ENCODE results near the gene PCYT2. TPM values are rescaled to one million over a fixed set of nuclear protein-coding genes. Genes with fewer than 3 reads are reported as not detected.

The PCYT2 gene
- total RNA-seq, 1 experiment from 2014 or later = 51.5 TPM

DNA sequence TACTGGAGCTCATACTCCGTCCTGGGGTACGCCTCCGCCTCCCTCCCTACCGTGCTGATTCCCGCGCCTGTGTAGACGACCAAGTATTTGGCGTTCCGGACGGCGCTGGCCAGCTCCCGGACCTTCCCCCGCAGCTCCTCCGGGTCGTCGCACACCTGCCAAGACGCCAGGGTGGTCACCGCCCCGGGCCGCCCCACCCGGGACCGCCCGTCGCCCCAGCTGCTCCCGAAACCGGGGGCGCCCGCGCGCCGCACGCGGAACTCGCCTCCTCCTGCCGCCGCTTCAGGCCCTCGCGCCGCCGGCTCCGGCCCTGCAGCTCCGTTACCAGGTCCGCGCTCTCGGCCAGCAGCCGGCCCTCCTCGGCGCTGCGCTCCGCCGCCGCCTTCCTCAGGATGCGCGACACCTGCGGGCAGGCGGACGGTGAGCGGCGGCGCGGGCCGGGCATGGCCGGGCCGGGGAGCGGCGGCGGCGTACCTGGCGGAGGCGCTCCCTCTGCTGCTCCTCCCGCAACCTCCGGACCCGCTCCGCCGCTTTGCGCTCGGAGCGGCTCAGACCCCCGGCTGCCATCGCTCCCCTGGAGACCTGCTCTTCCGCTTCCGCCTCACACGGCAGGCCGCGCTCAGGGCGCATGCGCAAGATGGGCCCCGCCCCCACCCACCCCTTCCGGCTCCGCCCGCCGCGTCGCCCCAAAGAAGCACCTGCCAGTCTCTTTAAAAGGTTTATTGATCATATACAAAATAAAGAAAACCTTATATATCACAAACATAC lies 6.5 kb upstream of the PCYT2 start, which contains the start of gene SIRT7:
TSS of gene SIRT7 (minus strand) at position 612 of the 768 bp plus-strand sequence. CDS start at position 567, 45 bp downstream.
- Histone ChIP-seq H3K27ac (ENCODE audit: low read depth, low read length) (peak within 1 kb of the TSS; percentile 90), H4K20me1 (ENCODE audit: insufficient read depth) (no peaks in the 10 kb centered on the region), H3K4me3 (replicated peaks in 1 of 2; ENCODE audit: low read depth in 1 of 2, low read length in 2 of 2) (peak within 1 kb of the TSS; percentile 66 to 67), H3K27me3 (ENCODE audit: insufficient read depth, low read length) (no peaks in the 10 kb centered on the region), H3K9me3 (ENCODE audit: control insufficient read depth in 1 of 2, insufficient read depth in 1 of 2, low read depth in 1 of 2, low read length in 2 of 2) (no peaks in the 10 kb centered on the region), H2AFZ (ENCODE audit: low read depth, low read length, poor library complexity, severe bottlenecking) (no peak within 1 kb of the TSS), H3K4me1 (ENCODE audit: control insufficient read depth in 1 of 2, insufficient read depth in 2 of 2, low read length in 2 of 2) (peaks cover 25 to 46% of the 10 kb centered on the region in 2 experiments), H3K79me2 (ENCODE audit: insufficient read depth, low read length) (peaks cover 79% of the 10 kb centered on the region), H3K9me2 (ENCODE audit: insufficient read depth) (no peaks in the 10 kb centered on the region), H3K9ac (ENCODE audit: low read length) (peak within 1 kb of the TSS; percentile 88), H3K4me2 (ENCODE audit: low read length) (peak within 1 kb of the TSS; percentile 82), H3K36me3 (ENCODE audit: control insufficient read depth in 1 of 2, insufficient read depth in 2 of 2, low read length in 2 of 2) (peaks cover 36 to 66% of the 10 kb centered on the region in 2 experiments; a peak in 3 of 4 replicates)
- peak; percentile 39 for DNase-seq (ENCODE audit: low read depth, low spot score)
- POLR2A ChIA-PET = interaction anchor here (1.0 to 1.2 kb wide), 2 partner anchors 9 to 49 kb away, joined by 3 to 7 read pairs; no protein-coding TSS in a partner anchor
- ATAC-seq = peak; percentile 75
- no TSS peak for BruUV-seq (replicated peaks)
- intact Hi-C loops (cut with micrococcal nuclease) = no loop called here
- CTCF ChIA-PET = interaction anchor here (1.1 kb wide), 1 partner anchor 10 kb away, joined by 5 read pairs; the partner anchor contains the start of gene MAFG
- RAD21 ChIA-PET (ENCODE audit: low non-redundant PET in 1 of 2, low total read pairs in 2 of 2, uncharacterized antibody in 2 of 2, unreplicated experiment in 2 of 2) = no interaction called here
- TF ChIP-seq SIN3A (IDR thresholded peaks at IDR 0.05; ENCODE audit: low read depth) = peak; percentile 70; the same call in 1 of the 2 replicates
- no peak for TF ChIP-seq REST (IDR thresholded peaks at IDR 0.05; ENCODE audit: low read depth)
- peak; percentile 78 for TF ChIP-seq YY1 (IDR thresholded peaks at IDR 0.05; ENCODE audit: extremely low read depth, insufficient replicate concordance, low read depth, low read length)
- TF ChIP-seq, protein P1, sequence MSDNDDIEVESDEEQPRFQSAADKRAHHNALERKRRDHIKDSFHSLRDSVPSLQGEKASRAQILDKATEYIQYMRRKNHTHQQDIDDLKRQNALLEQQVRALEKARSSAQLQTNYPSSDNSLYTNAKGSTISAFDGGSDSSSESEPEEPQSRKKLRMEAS (IDR thresholded peaks at IDR 0.05) = no peak; the same call in 1 of the 2 replicates
- TF ChIP-seq FOSL1 (IDR thresholded peaks at IDR 0.05; ENCODE audit: low read depth) = no peak
- TF ChIP-seq POLR2A (IDR thresholded peaks at IDR 0.05; ENCODE audit: borderline replicate concordance, extremely low read depth, insufficient read depth, insufficient read length) = peak; percentile 36
- no peak for TF ChIP-seq SRF (IDR thresholded peaks at IDR 0.05; ENCODE audit: low read depth)
- TF ChIP-seq, protein P2, sequence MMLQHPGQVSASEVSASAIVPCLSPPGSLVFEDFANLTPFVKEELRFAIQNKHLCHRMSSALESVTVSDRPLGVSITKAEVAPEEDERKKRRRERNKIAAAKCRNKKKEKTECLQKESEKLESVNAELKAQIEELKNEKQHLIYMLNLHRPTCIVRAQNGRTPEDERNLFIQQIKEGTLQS (IDR thresholded peaks at IDR 0.05) = no peak
- TF ChIP-seq EZH2phosphoT487 (IDR thresholded peaks at IDR 0.05; ENCODE audit: borderline replicate concordance) = no peak
- TF ChIP-seq SP1 (IDR thresholded peaks at IDR 0.05; ENCODE audit: low read depth) = peak; percentile 52; the same call in 1 of the 2 replicates
- TF ChIP-seq ZBTB33 (IDR thresholded peaks at IDR 0.05; ENCODE audit: extremely low read depth, insufficient replicate concordance, low read length) = no peak
- TF ChIP-seq EGR1 (IDR thresholded peaks at IDR 0.05; ENCODE audit: low read depth) = no peak
- no peak for TF ChIP-seq EZH2 (IDR thresholded peaks at IDR 0.05)
- peak; percentile 92 for TF ChIP-seq POLR2AphosphoS5 (IDR thresholded peaks at IDR 0.05; ENCODE audit: low read depth, low read length)
- no peak for TF ChIP-seq TCF7L2 (IDR thresholded peaks at IDR 0.05; ENCODE audit: borderline replicate concordance, extremely low read depth, insufficient read depth, insufficient read length)
- TF ChIP-seq JUND (IDR thresholded peaks at IDR 0.05) = no peak
- peak; percentile 67; the same call in 1 of the 2 replicates for TF ChIP-seq ZFX (IDR thresholded peaks at IDR 0.05)
- TF ChIP-seq CEBPB (IDR thresholded peaks at IDR 0.05; ENCODE audit: low read depth) = no peak
- no peak for TF ChIP-seq RAD21 (IDR thresholded peaks at IDR 0.05; ENCODE audit: low read depth)
- TF ChIP-seq ZNF274 (IDR thresholded peaks at IDR 0.05; ENCODE audit: low read depth, low read length) = no peak
- TF ChIP-seq CBX3 (IDR thresholded peaks at IDR 0.05; ENCODE audit: low read depth) = no peak
- TF ChIP-seq ELF1 (IDR thresholded peaks at IDR 0.05; ENCODE audit: borderline replicate concordance, low read depth) = no peak; the same call in 1 of the 2 replicates
